Panc1 (cell line): ENCODE results near the gene YBEY. TPM values are rescaled to one million over a fixed set of nuclear protein-coding genes. Genes with fewer than 3 reads are reported as not detected.

Source experiments
- ATAC-seq: fragments of 200-7000 bp; cut with Tn5 transposase; 2 replicates; pipeline ENCODE4 v1.9.1; 2020; ENCODE audit warnings: mild to moderate bottlenecking, moderate library complexity
- BruUV-seq: library from RNA; stranded (reverse); fragments of 400-500 nt; replicated peaks from 2 replicates; lab custom pipeline; 2021; lab: Mats Ljungman, UMichigan
- CTCF ChIA-PET: fragments of 300-600 bp; sonication (Branson Sonifier 250); formaldehyde crosslinking; loops from one replicate; lab custom pipeline; 2022; ENCODE audit warnings: antibody characterized with exemption; lab: Charles Lee
- POLR2A ChIA-PET: fragments of 300-600 bp; sonication (Branson Sonifier 250); formaldehyde crosslinking; loops from one replicate; lab custom pipeline; 2022; ENCODE audit warnings: antibody characterized with exemption; lab: Charles Lee
- DNase-seq: peaks from one replicate; pipeline ENCODE4 v3.0.0-alpha.2; 2010; ENCODE audit warnings: low read depth, low spot score
- H3K27ac ChIP-seq: 2 replicates; pipeline ENCODE4 v1.5.1; 2011; ENCODE audit warnings: mild to moderate bottlenecking, low read length, inconsistent platforms
- H3K27me3 ChIP-seq: fragments of 200-500 bp; sonication (Bioruptor generic); 2 replicates; pipeline ENCODE4 v1.6.0; 2014; ENCODE audit warnings: low read length, inconsistent platforms; ENCODE audit not compliant: control insufficient read depth, insufficient read depth
- H3K36me3 ChIP-seq: fragments of 200-500 bp; sonication (Bioruptor generic); 2 replicates; pipeline ENCODE4 v1.5.1; 2014; ENCODE audit warnings: inconsistent platforms, mild to moderate bottlenecking, low read length, moderate library complexity; ENCODE audit not compliant: control insufficient read depth, insufficient read depth
- H3K4me1 ChIP-seq: 2 replicates; pipeline ENCODE4 v1.5.1; 2011; ENCODE audit warnings: inconsistent platforms, mild to moderate bottlenecking, low read length, moderate library complexity; ENCODE audit not compliant: control insufficient read depth, insufficient read depth
- H3K4me3 ChIP-seq, 2 experiments: 2 replicates each; pipeline ENCODE4 v1.5.1; 2011 to 2012; ENCODE audit warnings: low read depth in 2 of 2, low read length in 2 of 2, mild to moderate bottlenecking in 2 of 2, inconsistent platforms in 1 of 2, moderate library complexity in 1 of 2
- H3K9me3 ChIP-seq: fragments of 200-500 bp; sonication (Bioruptor generic); 2 replicates; pipeline ENCODE4 v1.5.1; 2014; ENCODE audit warnings: low read depth, mild to moderate bottlenecking, inconsistent platforms, low read length, moderate library complexity; ENCODE audit not compliant: control insufficient read depth, insufficient read depth
- CTCF ChIP-seq: fragments of 450-650 bp; IDR thresholded peaks from 2 replicates; pipeline ENCODE4 v1.5.1; 2017; ENCODE audit warnings: mild to moderate bottlenecking
- POLR2AphosphoS5 ChIP-seq: IDR thresholded peaks from 2 replicates; pipeline ENCODE4 v1.6.1; 2012; ENCODE audit warnings: mild to moderate bottlenecking, low read depth, low read length, moderate library complexity
- REST ChIP-seq, 2 experiments: IDR thresholded peaks; 2 replicates each; pipeline ENCODE4 v1.6.1; 2011 to 2012; ENCODE audit warnings: low read depth in 2 of 2, control low read depth in 1 of 2, low read length in 1 of 2, mild to moderate bottlenecking in 1 of 2, moderate library complexity in 1 of 2; ENCODE audit not compliant: insufficient read depth in 1 of 2
- SIN3A ChIP-seq: IDR thresholded peaks from 2 replicates; pipeline ENCODE4 v1.6.1; 2012; ENCODE audit warnings: low read depth, mild to moderate bottlenecking, low read length, moderate library complexity, borderline replicate concordance; ENCODE audit not compliant: insufficient read depth
- TCF7L2 ChIP-seq: IDR thresholded peaks from 2 replicates; pipeline ENCODE4 v1.6.1; 2011; ENCODE audit warnings: mild to moderate bottlenecking, low read depth, low read length, inconsistent platforms
- in situ Hi-C: cut with HindIII; loops from 2 replicates; pipeline ENCODE4 v1.10.0; 2016; ENCODE audit warnings: low sequenced_read_pairs, low pct_unique_long_range_greater_than_20kb
- intact Hi-C: fragments of 100-400 bp; cut with micrococcal nuclease; formaldehyde crosslinking; loops from one replicate; pipeline ENCODE4 v1.10.0; 2022; ENCODE audit not compliant: unreplicated experiment
- total RNA-seq: library from RNA; stranded (reverse); gene quantifications from one replicate; pipeline ENCODE4 v1.2.1, GENCODE V29; 2021; ENCODE audit not compliant: unreplicated experiment

The YBEY gene
- total RNA-seq, 1 experiment from 2014 or later = 10.7 TPM

- ChIA-PET POLR2A (no interaction called here), CTCF (no interaction called here)
- H3K36me3 ChIP-seq = peaks cover 12% of the 10 kb centered on the region
- H3K27ac ChIP-seq = no peak overlapping the region
- in situ Hi-C loops (no loop called here), intact Hi-C loops (no loop called here)
- ATAC-seq (no peak), DNase-seq (no peak)
- no peak for TF ChIP-seq REST (IDR thresholded peaks at IDR 0.05; ENCODE audit: insufficient read depth in 1 of 2, low read depth in 2 of 2, low read length in 1 of 2)
- no peak for TF ChIP-seq TCF7L2
- no peak for TF ChIP-seq SIN3A
- no peak for TF ChIP-seq CTCF
- TF ChIP-seq POLR2AphosphoS5 = no peak
- no TSS peak for BruUV-seq
- no peaks in the 10 kb centered on the region for H3K27me3 ChIP-seq
- H3K4me1 ChIP-seq = no peaks in the 10 kb centered on the region
- H3K4me3 ChIP-seq = no peak overlapping the region
- no peaks in the 10 kb centered on the region for H3K9me3 ChIP-seq
Measured at GRCh38 chr21:46255166-46255565, 31.0 kb upstream of the YBEY start.

- DNase-seq (no peak), ATAC-seq (no peak)
- CTCF ChIA-PET = no interaction called here
- in situ Hi-C loops (no loop called here), intact Hi-C loops (no loop called here)
- Histone ChIP-seq H3K9me3 (no peaks in the 10 kb centered on the region), H3K27me3 (no peaks in the 10 kb centered on the region), H3K36me3 (peaks cover 13% of the 10 kb centered on the region), H3K27ac (no peak overlapping the region), H3K4me1 (no peaks in the 10 kb centered on the region), H3K4me3 (no peak overlapping the region)
- TF ChIP-seq SIN3A (no peak), CTCF (no peak), REST (IDR thresholded peaks at IDR 0.05; ENCODE audit: insufficient read depth in 1 of 2, low read depth in 2 of 2, low read length in 1 of 2) (no peak), TCF7L2 (no peak), POLR2AphosphoS5 (no peak)
- POLR2A ChIA-PET = no interaction called here
- BruUV-seq = no TSS peak
Measured at GRCh38 chr21:46255758-46256337, 30.3 kb upstream of the YBEY start.
